Activated T-cell treated with anti-CD3 and anti-CD28 coated beads for 24 hours (primary cell): Measurements from ENCODE around the gene FUCA2.
"Not testable (repeated sequence)": the region's sequence is repeated elsewhere in the genome, so short reads cannot be mapped to it uniquely, and the experiment has no call there.

Experiments used
- DNase-seq: peaks from one replicate; pipeline ENCODE4 v3.0.0-alpha.2; 2020; ENCODE audit warnings: low read depth

FUCA2 gene

GRCh38 chr6:143536461-143536865 is 24.9 kb upstream of the FUCA2 start:
- DNase-seq, result peak; percentile 32

- DNase-seq, result no peak
Observed at GRCh38 chr6:143535189-143535614, 23.7 kb upstream of the FUCA2 start.

GRCh38 chr6:143531720-143532499 is 20.4 kb upstream of the FUCA2 start:
- no peak for DNase-seq

- no peak for DNase-seq
Observed at GRCh38 chr6:143529095-143529494, 17.6 kb upstream of the FUCA2 start.

- no peak for DNase-seq
Observed at GRCh38 chr6:143528164-143528811, 16.8 kb upstream of the FUCA2 start.

- no peak for DNase-seq
Observed at GRCh38 chr6:143527677-143528076, 16.2 kb upstream of the FUCA2 start.

GRCh38 chr6:143525356-143525755 is 13.8 kb upstream of the FUCA2 start:
- DNase-seq, result no peak

GRCh38 chr6:143522039-143522600 is 10.6 kb upstream of the FUCA2 start:
- no peak for DNase-seq

- DNase-seq, result no peak
Observed at GRCh38 chr6:143517447-143517773, 5.9 kb upstream of the FUCA2 start.

GRCh38 chr6:143516690-143517446 is 5.3 kb upstream of the FUCA2 start:
- DNase-seq, result no peak

- no peak for DNase-seq
Observed at GRCh38 chr6:143515766-143516355, 4.3 kb upstream of the FUCA2 start.

GRCh38 chr6:143515061-143515760 is 3.7 kb upstream of the FUCA2 start:
- DNase-seq, result no peak

- DNase-seq, result no peak
Observed at GRCh38 chr6:143513410-143513809, 1.9 kb upstream of the FUCA2 start.

GRCh38 chr6:143510326-143510725 is 1.2 kb downstream of the FUCA2 start:
- DNase-seq, result not testable (repeated sequence)

GRCh38 chr6:143507358-143508145 is 4.0 kb downstream of the FUCA2 start:
- no peak for DNase-seq

- no peak for DNase-seq
Observed at GRCh38 chr6:143506620-143507019, 4.9 kb downstream of the FUCA2 start.

GRCh38 chr6:143506199-143506598 is 5.3 kb downstream of the FUCA2 start:
- no peak for DNase-seq

GRCh38 chr6:143505537-143505936 is 6.0 kb downstream of the FUCA2 start:
- DNase-seq, result no peak

- no peak for DNase-seq
Observed at GRCh38 chr6:143505111-143505510, 6.4 kb downstream of the FUCA2 start.

- no peak for DNase-seq
Observed at GRCh38 chr6:143504369-143504768, 7.2 kb downstream of the FUCA2 start.

GRCh38 chr6:143501851-143502250 is 9.7 kb downstream of the FUCA2 start:
- DNase-seq, result no peak
